Colonic mucosa (tissue), 4 donors: ENCODE measurements around the gene CDH12. TPM values are rescaled to one million over a fixed set of nuclear protein-coding genes. Genes with fewer than 3 reads are reported as not detected.
A peak's percentile ranks its signal among the peaks of the same experiment; 100 is the strongest.

ENCODE experiments used
- DNase-seq: peaks from one replicate; pipeline ENCODE4 v3.0.0-alpha.2; 2020
- H3K27ac ChIP-seq: fragments of 200-600 bp; one replicate; pipeline ENCODE4 v1.8.0; 2021
- H3K27me3 ChIP-seq: fragments of 200-600 bp; one replicate; pipeline ENCODE4 v1.8.0; 2021
- H3K36me3 ChIP-seq: fragments of 200-600 bp; one replicate; pipeline ENCODE4 v1.8.0; 2021
- H3K4me1 ChIP-seq: fragments of 200-600 bp; one replicate; pipeline ENCODE4 v1.8.0; 2021; ENCODE audit warnings: mild to moderate bottlenecking
- H3K4me3 ChIP-seq: fragments of 200-600 bp; one replicate; pipeline ENCODE4 v1.8.0; 2021
- H3K9ac ChIP-seq, 2 donors: one replicate each; pipeline ENCODE4 v1.7.0; 2013; ENCODE audit warnings: control low read depth in 2 of 2, low read depth in 2 of 2, low read length in 2 of 2
- H3K9me3 ChIP-seq: fragments of 200-600 bp; one replicate; pipeline ENCODE4 v1.8.0; 2021
- intact Hi-C: fragments of 100-400 bp; cut with DNase I; formaldehyde crosslinking; loops from one replicate; pipeline ENCODE4 v1.14.1; 2022
- total RNA-seq, 2 donors: library from RNA; stranded (reverse); fragmentation: NEBNext Ultra II Directional in 1 of 2; extraction: Animal tissue kit (Norgen Biotek cat#: 25700) in 1 of 2; gene quantifications; one replicate each; pipeline ENCODE4 v1.2.1, GENCODE V29; 2021
- TF ChIP-seq, protein P1 (sequence below): fragments of 200-600 bp; IDR thresholded peaks from one replicate; pipeline ENCODE4 v1.8.0; 2022; ENCODE audit warnings: antibody characterized with exemption, mild to moderate bottlenecking
- donor health status: healthy.
- donor health status: DM: no; HTN: no; CAD: no.
- donor health status: DM: no; HTN: no; CAD: no.

Gene CDH12
- total RNA-seq, 2 donors from 2014 or later, result not detected

DNA sequence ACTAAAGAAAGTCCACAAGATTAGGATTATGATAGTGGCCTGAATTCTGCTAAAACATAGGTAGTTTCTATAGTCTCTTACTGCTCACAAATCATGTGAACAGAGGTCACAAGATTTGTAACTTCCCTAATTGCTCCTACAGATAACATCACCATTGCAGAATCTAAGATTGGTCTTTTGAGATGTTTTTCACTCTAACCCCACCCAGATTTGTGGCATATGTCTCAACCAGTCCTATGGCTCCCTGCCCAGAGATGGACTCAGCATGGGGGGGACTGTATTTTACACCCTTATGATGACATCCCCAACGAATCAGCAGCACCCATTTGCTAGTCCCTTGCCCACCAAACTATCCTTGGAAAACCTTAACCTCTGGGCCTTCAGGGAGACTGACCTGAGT lies 1046.2 kb downstream of the CDH12 start:
- Histone ChIP-seq H3K27me3 (no peaks in the 10 kb centered on the region), H3K4me3 (no peak overlapping the region), H3K4me1 (no peaks in the 10 kb centered on the region), H3K9me3 (no peaks in the 10 kb centered on the region), H3K9ac (no peak overlapping the region), H3K36me3 (no peaks in the 10 kb centered on the region), H3K27ac (no peak overlapping the region)
- intact Hi-C loops, result no loop called here
- TF ChIP-seq, protein P1, sequence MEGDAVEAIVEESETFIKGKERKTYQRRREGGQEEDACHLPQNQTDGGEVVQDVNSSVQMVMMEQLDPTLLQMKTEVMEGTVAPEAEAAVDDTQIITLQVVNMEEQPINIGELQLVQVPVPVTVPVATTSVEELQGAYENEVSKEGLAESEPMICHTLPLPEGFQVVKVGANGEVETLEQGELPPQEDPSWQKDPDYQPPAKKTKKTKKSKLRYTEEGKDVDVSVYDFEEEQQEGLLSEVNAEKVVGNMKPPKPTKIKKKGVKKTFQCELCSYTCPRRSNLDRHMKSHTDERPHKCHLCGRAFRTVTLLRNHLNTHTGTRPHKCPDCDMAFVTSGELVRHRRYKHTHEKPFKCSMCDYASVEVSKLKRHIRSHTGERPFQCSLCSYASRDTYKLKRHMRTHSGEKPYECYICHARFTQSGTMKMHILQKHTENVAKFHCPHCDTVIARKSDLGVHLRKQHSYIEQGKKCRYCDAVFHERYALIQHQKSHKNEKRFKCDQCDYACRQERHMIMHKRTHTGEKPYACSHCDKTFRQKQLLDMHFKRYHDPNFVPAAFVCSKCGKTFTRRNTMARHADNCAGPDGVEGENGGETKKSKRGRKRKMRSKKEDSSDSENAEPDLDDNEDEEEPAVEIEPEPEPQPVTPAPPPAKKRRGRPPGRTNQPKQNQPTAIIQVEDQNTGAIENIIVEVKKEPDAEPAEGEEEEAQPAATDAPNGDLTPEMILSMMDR, result no peak
- DNase-seq, result no peak

DNA sequence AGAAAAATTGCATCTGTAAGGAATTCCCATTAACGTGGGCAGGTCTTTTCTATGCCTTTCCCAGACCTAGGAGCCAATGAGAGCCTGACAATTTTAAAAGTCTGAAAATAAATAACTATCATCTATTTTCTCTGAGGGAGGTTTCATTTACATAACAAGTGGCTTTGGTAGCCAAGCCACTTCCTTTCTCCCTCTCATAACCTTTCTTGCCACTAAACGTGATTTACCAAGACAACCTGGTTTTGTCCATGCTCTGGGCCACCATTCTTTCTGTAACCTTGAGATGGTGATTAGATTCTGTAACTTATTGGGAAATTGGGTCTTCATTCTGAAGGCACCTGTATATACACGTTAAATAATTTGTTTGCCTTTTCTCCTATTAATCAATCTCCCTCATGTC lies 1046.9 kb downstream of the CDH12 start:
- TF ChIP-seq, protein P1, result no peak
- Histone ChIP-seq H3K27me3 (no peaks in the 10 kb centered on the region), H3K9ac (no peak overlapping the region), H3K9me3 (no peaks in the 10 kb centered on the region), H3K27ac (no peak overlapping the region), H3K4me3 (no peak overlapping the region), H3K4me1 (no peaks in the 10 kb centered on the region), H3K36me3 (no peaks in the 10 kb centered on the region)
- intact Hi-C loops, result no loop called here
- DNase-seq, result no peak

DNA sequence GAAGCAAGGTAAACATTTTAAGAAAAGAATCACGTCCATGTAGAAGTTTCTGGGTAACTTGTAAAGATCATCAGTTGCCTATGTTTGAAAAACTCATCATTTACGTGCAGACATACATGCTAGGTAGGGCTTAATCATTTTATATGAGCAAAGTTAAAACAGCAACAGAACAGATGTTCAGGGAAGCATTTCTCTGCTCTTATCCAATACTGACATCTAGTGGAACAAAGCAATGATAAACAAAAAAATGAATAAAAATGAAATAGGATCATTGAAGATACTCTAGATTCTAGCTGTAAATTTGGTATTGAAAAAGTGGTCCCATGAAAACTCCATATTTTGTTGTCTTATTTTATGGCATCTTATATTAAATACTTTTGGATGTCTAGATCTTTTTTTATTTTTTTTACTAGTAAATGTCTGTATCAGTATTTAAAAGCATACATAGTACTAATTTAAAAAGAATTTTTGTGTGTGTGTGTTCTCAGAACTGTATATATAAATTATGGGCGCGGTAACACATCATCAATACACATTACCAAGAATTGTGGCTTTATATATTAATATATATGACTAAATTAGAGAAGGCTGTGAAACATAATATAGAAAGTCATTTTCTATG lies 1050.2 kb downstream of the CDH12 start:
- DNase-seq, result no peak
- Histone ChIP-seq H3K27ac (no peak overlapping the region), H3K9ac (no peak overlapping the region), H3K27me3 (no peaks in the 10 kb centered on the region), H3K9me3 (no peaks in the 10 kb centered on the region), H3K36me3 (no peaks in the 10 kb centered on the region), H3K4me3 (no peak overlapping the region), H3K4me1 (no peaks in the 10 kb centered on the region)
- TF ChIP-seq, protein P1, result peak; percentile 13
- intact Hi-C loops, result no loop called here

DNA sequence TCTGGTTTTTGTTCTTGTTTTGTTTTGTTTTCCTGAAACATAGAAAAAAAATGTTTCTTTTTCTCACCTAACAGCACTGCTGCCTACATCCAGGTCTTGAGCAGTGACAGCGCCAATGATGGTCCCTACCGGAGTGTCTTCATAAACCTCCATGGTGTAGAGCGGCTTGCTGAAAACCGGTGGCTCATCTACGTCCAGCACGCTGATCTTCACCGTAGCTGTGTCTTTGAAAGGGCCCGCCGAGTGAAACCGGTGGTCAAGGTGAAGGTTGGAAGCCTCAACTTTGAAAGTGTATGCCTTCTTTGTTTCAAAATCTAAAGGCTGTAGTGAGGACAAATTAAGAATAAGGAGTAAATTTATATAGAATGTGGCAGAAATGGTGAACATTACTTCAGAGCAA lies 1051.0 kb downstream of the CDH12 start:
- intact Hi-C loops, result no loop called here
- no peak overlapping the region for H3K27ac ChIP-seq
- H3K9ac ChIP-seq, result no peak overlapping the region
- DNase-seq, result no peak
- no peaks in the 10 kb centered on the region for H3K27me3 ChIP-seq
- TF ChIP-seq, protein P1, result no peak
- no peaks in the 10 kb centered on the region for H3K9me3 ChIP-seq
- H3K4me3 ChIP-seq, result no peak overlapping the region
- H3K36me3 ChIP-seq, result no peaks in the 10 kb centered on the region
- no peaks in the 10 kb centered on the region for H3K4me1 ChIP-seq

DNA sequence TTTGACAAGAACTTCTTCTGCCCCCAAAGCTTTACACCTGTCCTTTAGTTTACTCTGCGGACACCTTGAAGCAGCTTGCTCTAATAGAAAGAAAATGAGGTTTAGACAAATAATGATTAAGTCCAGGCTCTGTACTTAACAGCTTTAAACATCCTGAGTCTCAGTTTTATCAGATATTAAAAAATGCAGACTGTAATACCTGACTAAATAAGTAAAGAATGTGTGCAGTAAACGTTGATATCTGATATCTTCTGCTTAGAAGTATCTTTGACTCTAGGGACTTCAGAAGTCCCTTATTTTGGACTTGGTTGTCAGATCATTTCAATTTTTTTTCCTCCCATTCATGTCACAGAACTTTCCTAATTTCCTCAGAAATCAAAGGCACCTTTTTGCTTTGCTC lies 1060.4 kb downstream of the CDH12 start:
- TF ChIP-seq, protein P1, result no peak
- no peak overlapping the region for H3K27ac ChIP-seq

More for the DNA sequence above, 1060.4 kb downstream of the CDH12 start:
- intact Hi-C loops, result no loop called here
- no peaks in the 10 kb centered on the region for H3K4me1 ChIP-seq
- H3K4me3 ChIP-seq, result no peak overlapping the region
- no peaks in the 10 kb centered on the region for H3K27me3 ChIP-seq
- H3K9me3 ChIP-seq, result no peaks in the 10 kb centered on the region
- no peak overlapping the region for H3K9ac ChIP-seq
- no peak for DNase-seq
- no peaks in the 10 kb centered on the region for H3K36me3 ChIP-seq
